Measurements from ENCODE around the gene DNAJC6.
A peak's percentile ranks its signal among the peaks of the same experiment; 100 is the strongest.
"Not testable (repeated sequence)": the region's sequence is repeated elsewhere in the genome, so short reads cannot be mapped to it uniquely, and the experiment has no call there.

The DNAJC6 gene

DNA sequence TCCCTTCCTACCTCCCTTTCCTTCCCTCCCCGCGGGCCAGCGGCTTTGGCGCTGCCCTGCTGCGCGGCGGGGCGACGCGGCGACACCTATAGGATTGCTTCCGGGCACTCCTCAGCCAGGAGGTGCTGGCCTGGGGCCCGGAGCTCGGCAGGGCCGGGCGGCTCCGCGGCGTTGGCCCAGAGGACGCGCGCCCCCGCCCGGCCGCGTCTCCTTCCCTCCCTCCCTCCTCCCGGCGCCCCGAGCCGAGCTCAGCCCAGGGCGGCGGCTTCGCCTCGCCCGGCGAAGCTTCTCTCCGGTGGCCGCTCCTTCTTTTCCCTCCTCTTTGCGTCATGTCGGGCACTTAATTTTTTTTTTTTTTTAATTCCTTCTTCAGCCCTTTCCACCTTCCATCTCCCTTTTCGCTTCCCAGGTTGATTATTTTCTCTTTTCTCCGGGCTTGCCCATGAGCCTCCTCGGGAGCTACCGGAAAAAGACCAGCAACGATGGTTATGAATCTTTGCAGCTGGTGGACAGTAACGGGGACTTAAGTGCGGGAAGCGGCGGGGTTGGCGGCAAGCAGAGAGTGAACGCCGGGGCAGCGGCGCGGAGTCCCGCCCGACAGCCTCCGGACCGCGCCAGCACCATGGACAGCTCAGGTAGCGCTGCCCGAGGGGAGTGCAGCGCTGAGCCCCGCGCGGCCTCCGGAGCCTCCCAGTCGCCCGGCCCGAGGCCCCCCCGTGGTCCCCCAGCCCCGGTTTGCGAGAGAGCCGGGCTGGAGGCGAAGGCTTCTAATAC lies at the start of gene DNAJC6:
DNAJC6 (plus strand) TSS at position 240 of the 774 bp plus-strand sequence; CDS start at position 443, 203 bp downstream.
- DNase-seq (ENCODE audit: low read depth, low spot score): peak; percentile 94

DNA sequence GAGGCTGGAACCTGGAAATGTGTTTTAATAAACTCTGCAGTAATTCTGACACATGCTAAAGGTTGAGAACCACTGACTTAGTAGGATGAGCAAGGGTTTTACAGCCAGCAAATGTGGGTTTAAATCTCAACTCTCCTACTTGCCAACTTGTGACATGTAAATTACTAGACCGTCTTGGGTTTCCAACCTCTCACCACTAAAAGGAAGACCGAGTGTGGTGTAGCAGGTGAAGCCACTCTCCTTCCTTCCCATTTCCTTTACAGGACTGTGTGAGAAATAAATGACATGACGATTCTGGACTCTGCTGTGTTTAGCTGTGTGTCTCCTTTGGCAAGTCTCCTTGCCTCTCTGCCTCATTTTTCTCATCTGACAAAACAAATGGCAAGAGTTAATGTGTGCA lies 49.5 kb upstream of the DNAJC6 start:
- DNase-seq (ENCODE audit: low read depth, low spot score): no peak

DNA sequence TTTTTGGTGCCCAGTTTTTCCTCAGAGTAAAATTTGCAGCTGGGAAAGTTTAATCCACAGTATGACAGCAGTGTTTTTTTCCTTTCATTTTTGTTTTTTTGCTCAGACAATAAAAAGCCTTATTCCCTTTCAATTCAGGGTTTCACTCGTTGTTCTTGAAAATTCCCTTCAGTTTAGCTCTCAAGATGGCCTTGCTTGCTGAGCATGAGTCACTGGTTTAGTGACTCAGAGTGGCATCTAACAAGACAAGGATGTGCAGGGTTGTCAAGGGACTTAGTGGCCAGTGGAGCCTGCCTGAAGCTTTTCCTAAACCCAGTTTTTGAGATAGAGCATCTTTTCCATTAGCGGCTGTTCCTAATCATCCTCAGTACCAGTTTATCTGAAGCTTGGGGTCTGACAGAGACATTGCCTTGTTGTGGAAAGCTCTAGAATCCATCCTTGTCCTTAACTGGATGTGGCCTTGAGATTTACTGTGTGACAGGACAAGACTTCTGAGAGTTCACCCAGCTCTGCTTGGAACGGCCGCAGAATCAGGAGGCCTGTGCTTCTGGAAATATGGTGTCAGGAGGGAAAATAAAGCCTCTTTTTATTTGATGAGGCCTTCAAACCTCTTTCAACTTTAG lies 48.4 kb upstream of the DNAJC6 start:
- peak; percentile 68 for DNase-seq (ENCODE audit: low read depth, low spot score)

DNA sequence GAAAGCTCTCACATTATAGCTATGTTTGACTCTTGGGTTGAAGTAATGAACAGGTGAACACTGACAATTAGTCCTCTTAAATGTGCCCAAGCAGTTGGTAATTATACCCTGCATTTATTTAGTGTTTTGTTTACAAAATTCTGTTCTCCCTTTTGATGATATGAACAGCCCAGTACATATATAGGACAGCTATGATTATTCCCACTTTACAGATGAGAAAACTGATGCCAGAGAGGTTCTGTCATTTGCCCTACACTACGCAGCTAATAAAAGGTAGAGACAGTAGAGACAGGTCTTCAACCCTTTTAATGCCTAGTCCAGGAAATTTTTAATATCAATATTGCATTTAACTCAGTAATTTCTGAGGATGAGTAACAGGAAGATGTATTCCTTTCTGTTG lies 46.1 kb upstream of the DNAJC6 start:
- DNase-seq (ENCODE audit: low read depth, low spot score): no peak

DNA sequence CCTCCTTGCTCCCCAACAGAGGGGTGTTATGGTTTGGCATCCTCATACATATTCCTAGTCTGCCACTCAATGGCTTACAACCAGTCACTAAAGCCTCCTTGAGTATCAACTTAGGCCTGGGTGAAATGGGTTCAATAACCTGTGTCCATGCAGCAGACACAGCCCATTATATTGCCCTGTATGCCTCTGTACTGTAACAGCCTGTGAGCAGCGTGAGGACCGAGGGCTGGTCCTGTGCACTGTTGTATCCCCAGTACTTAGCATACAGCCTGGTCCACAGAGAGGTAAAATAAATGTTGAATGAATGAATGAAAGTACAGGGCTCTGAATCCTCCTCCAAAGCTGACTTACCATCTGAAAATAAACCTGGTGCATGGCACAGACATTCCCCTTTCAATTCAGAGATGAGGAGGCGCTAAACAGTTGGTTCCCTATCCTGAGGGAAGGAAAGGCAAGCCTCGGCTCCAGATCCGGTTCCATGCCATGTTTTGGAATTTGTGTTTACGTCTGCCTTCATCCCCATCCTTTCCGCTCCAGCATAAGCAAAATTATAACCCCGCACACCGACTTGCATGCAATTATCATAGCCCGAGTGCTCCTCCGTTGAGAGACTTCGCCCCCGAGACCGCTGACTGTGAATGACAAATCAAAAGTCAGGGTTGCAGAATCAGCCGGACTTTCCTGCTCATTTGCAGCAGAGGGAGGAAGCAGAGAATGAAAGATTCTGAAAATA lies 45.0 kb upstream of the DNAJC6 start:
- peak; percentile 78 for DNase-seq (ENCODE audit: low read depth, low spot score)

DNA sequence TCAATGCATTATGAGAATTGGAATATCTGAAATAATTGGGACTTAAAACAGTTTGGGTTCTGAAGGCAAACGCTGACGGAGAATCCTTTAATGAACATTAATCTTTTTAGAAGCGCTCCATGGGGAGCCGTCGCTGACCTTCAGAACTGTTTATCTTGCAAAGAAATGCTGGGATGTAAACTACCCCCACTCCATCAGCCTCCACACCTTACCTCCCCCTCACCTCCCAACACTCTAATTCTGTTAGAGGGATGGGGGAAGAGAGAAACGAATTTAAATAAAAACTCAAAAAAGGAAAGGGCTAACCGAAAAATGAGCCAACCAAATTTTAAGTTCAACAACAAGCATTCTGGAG lies 44.1 kb upstream of the DNAJC6 start:
- DNase-seq (ENCODE audit: low read depth, low spot score): peak; percentile 21

DNA sequence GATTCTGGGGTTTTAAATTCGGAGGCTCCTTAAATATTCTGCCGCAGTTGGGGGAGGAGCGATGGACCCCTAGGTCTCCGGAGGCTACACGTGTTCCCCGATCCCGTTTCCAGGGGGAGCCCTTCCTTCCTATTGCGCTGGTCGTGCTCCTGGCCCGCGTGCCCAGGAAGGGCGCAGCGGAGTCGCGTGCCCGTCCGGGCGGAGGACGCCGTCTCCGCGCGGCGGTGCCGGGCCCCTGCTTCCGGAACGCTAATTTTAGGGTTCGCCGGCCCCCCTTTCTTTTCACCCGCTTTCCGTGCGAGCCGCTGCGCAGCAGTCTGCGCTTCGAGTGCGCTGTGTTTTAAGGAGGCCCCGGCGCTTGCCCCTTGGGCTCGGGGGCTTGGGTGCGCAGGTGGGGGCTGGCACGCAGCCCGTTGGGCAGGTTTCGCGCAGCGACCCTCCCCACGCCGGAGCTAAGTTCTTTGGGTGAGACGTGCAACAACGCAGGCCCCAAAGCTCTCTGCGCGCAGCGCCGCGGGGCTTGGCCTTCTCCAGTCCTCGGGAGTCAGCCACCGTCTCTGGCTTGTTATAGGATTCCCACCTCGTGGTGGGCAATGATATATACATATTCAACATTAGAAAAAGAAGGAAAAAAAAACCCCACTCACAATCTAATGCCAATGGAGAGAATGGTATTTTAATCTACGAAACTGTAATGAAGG lies 43.5 kb upstream of the DNAJC6 start:
- peak; percentile 71 for DNase-seq (ENCODE audit: low read depth, low spot score)

DNA sequence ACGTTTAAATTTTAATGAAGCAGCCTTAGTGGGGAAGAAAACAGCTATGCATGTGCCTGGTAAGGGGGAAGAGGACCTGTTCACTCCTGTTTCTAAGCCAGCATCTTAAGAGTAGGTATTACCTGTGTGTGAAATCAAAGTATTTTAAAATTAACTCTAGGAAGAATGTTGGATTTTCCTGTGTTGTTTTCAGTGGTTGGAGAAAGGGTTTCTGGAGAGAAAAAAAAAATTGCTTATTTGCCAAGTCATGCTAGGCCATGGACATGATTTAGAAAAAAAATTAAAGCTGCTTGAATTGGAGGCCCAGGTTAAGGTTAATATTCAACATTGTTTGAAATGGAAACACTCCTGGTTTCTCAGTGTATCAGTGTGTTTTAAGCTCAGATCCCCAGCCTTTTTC lies 42.9 kb upstream of the DNAJC6 start:
- no peak for DNase-seq (ENCODE audit: low read depth, low spot score)

DNA sequence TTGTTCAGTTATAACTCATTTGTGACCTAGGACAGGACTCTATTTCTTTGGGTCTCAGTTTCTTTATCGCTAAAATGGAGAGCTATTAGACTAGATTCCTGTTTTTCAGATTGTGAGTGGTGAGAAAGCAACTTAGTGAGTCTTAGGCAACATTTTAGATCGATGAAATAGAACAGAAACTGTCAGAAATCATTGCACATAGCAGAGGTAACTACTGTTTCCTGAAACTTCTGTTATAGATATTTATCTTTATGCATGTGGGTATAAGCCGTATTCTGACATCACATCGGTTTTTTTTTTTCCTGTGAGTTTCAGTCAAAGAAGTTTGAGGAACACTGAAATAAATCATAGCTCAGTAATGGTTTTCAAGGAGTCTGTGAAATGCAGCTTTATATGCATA lies 42.1 kb upstream of the DNAJC6 start:
- no peak for DNase-seq (ENCODE audit: low read depth, low spot score)

DNA sequence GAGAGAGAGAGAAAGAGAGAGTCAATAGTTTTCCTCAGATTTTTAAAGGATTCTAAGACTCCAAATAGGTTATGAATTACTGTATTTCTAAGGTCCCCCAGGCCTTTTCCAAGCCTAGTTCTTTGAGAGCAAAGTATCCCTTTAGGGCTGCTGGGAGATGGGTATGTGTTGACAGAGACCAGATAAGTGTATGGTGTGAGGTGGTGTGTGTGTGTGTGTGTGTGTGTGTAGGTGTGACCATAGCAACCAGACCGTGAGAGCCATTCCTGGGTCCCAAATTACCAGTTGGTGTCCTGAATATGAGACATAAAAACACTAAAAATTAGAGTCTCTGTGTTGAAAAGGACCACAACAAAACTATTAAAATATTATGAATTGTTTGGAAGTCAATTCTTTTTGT lies 41.7 kb upstream of the DNAJC6 start:
- DNase-seq (ENCODE audit: low read depth, low spot score): no peak

DNA sequence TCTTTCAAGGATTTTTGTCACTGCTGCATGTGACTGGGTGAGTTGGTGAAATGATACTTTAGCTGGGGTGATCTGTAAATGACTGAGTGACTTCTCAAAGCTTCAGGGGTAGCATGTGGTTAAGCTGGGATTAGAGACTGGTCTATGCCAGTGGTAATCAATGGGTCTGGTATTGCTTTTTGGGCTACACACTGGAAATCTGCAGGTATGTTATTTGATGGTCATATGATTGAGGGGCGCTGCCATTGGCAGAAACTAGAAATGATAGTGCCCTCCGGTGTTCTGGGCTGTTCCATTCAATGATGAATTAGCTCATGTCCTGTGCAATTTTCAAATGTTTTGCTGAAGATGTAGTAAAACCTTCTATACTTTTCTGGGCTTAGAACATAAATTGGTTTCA lies 39.7 kb upstream of the DNAJC6 start:
- DNase-seq (ENCODE audit: low read depth, low spot score): no peak

DNA sequence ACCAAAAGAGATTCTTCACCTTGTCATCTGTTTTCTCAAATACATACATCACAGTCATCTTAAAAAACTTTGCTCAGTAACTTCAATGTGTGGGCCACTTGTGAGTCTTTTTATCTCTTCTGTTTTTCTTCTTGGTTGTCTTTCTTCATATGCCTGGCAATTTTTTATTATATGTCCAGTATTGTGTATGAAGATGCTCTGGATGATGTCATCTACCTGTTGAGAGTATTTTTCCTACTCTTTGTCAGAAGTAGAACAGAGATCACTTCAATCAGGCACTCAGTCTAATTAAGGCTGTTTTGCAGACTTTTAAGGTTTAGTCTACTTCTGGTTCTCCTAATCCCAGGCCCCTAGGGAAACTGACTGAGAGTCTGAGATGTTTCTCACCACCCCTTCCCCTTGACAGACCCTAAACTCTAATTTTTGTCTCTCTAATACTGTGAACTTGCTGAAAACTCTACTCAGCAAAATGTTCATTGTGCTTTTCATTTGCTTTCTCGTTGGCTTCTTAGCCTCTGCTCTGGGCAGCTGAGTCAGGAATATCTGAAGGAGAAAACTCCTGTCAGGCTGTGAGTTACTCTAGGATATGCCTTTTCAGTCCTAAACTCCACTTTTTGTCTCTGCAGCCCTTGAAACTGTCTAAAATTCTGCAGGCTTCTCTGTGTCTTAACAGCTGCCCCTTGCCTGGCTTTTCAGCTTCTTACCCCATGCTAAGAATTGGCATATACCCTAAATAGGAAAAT lies 33.0 kb upstream of the DNAJC6 start:
- DNase-seq (ENCODE audit: low read depth, low spot score): no peak

DNA sequence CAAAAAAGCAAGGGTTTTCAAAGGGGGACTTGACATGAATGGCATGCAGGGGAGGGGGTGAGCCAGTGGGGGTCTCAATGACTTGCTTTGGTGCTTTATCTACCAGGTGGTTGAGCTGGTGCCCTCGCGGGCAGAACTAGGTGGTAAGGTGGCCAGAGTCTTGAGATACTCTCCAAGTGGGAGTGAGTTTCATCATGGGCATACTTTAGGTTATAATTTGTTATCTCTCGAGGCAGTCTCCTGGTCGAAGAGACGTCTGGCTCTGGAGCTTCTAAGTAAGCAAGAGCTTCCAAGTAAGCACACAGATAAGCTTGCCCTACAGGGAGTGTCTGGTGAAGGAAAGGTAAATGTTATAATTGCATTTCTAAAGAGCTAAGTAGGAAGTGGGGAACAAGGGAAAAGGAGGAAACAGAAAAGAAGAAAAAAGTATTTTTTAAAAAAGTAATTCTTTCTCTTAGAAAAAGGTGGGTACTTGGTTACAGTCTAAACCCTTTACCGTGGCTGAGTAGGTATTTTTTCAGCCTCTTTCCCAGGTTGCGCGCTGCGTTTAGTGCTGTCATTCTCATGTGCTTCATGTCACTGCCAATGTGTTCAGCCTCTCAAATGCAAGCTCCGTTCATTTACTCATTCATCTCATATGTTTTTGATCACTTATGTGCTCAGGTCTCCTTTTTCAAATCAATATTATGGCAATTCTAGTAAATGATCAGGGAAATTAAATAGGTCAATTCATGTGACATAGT lies 31.6 kb upstream of the DNAJC6 start:
- no peak for DNase-seq (ENCODE audit: low read depth, low spot score)

DNA sequence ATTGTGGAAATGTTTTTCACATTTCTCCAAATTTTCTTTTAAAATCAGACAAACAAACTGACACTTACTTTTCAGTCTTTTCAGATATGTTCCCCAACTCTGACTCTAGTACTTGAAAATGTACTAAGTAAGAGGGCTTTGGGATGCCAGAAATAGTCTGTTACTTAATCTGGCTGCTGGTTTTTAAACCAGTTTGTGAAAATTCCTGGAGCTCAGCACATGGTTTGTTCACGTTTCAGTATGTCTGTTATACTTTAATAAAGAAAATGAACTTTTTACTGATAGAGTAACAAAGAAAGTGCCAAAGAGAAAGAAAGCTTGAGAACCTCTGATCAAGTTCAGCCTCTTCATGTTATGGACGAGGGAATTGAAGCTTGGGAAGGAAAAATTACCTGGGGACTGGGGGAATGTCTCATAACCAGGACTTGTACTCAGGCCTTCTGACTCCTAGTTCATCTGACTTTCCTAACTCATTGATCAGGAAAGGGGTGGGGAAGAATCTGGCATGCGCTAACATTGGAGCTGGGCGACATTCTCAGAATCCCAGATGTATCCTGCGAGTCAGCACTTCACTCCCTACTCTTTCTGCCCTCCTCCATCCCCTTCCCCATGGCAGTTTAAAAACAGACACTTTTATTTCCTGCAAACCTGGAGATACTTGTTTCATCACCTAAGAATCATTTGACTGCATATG lies 30.8 kb upstream of the DNAJC6 start:
- DNase-seq (ENCODE audit: low read depth, low spot score): peak; percentile 6

DNA sequence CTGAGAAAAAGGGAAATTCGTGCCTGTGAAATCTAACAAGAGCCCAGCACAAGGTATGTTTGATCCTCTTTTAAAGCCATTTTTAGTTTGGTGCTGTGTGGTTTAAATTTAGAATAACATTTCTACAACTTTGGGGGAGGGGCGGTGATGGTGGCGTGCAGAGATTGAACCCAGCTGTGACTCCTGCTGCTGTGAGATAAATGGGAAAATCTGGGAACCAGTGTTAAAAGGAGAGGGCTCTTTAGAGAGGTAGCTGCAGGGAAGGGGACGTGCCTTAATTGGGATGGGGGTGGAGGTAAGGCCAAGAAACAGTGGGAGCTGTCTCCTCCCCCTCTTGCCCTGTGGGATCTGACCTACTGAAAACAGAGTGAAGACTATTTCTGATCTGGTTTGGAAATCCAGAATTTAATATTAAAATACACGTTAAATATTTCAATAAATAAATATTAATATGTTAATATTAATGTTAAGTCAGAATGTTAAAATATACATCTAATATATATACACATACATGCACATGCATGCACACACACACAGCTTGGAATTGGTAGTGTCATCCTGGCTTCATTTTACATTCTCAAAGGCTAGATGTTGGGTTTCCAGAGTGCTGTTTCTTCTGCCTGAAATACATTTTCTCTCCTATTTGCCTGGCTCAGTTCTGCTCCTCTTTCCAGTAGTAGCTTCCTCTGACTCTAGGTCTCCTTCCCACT lies 30.1 kb upstream of the DNAJC6 start:
- no peak for DNase-seq (ENCODE audit: low read depth, low spot score)

DNA sequence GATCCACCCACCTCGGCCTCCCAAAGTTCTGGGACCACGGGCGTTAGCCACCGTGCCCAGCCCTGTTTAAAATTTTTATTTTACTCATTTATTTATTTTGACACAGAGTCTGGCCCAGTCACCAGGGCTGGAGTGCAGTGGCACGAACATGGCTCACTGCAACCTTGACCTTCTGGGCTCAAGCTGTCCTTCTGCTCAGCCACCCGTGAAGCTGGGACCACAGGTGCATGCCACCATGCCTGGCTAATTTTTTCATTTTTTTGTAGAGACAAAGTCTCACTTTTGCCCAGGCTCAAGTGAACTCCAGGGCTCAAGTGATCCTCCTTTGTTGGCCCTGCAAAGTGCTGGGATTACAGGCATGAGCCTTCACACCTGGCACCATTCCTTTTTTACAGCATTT lies 27.5 kb upstream of the DNAJC6 start:
- DNase-seq (ENCODE audit: low read depth, low spot score): no peak

DNA sequence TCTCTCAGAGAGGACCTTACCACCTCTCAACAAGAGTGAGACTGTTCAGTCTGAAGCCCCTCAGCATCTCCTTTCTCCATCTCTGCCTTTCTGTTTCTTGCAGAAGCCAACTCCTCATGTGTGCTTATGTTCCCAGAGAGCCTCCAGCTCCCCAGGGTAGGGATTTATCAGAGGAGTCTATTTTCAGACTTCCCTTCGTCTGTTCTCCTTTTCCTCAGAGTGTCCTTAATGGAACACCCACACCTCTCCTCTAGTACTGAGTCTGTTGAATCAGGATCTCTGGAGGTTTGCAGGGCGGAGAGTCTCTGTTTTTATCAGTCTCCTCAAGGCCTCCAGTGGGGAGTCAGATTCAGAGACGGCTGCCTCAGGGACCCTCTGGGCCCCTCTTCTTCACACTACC lies 25.1 kb upstream of the DNAJC6 start:
- no peak for DNase-seq (ENCODE audit: low read depth, low spot score)

DNA sequence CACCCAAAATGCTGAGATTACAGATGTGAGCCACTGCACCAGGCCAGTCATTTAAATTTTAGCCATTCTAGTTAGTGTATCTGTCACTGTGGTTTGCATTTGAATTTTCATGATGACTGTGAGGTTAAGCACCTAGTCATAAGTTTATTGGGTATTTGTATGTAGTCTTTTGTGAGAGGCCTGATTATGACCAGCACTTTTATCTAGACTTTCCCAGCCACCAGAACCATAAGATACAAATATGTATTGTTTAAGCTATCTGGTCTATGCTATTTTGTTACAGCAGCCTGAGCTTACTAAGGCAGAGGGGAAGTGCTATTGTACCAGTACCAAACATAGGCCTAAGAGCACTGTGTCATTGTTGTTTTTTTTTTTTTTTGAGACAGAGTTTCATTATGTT lies 19.9 kb upstream of the DNAJC6 start:
- no peak for DNase-seq (ENCODE audit: low read depth, low spot score)

DNA sequence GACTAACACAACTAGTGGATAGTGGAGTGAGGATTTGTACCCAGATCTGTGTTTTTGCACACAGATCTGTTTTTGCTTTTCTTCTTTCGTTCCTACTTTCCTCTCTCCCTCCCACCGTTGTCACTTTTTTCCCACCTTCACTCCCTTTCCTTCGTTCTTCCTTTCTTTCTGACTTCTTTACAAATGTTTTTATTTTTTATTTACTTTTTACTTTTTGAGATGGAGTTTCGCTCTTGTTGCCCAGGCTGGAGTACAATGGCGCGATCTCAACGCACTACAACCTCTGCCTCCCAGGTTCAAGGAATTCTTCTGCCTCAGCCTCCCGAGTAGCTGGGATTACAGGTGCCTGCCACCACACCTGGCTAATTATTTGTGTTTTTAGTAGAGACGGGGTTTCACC lies 17.5 kb upstream of the DNAJC6 start:
- DNase-seq (ENCODE audit: low read depth, low spot score): not testable (repeated sequence)
